Measurements from ENCODE around the gene PCSK5.

Gene PCSK5

DNA sequence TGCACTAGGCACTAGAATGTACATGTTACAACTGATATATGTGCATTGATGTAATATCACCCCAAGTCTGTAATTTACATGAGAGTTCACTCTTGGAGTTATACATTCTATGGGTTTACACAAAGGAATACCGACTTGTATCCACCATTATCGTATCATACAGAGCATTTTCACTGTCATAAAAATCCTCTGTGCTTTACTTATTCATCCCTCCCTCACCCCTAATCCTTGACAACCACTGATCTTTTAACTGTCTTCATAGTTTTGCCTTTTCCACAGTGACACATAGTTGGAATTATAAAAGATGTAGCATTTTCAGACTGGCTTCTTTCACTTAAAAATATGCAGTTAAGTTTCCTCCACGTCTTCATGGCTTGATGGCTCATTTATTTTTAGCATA, 514.9 kb downstream of the PCSK5 start:
- DNase-seq = no peak

DNA sequence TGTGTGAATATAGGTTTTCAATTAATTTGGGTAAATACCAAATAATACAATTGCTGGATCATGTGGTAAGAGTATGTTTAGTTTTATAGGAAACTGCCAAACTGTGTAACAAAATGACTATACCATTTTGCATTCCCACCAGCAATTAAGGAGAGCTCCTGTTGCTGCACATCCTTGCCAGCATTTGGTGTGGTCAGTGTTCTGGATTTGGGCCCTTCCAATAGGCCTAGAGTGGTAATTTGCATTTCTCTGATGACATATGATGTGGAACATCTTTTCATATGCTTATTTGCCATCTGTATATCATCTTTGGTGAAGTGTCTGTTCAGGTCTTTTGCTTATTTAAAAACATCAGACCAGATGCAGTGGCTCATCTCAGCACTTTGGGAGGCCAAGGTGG, 515.4 kb downstream of the PCSK5 start:
- no peak for DNase-seq

Data from T-helper 2 cell (primary cell).